ENCODE data around the gene ELSPBP1.

Gene ELSPBP1

DNA sequence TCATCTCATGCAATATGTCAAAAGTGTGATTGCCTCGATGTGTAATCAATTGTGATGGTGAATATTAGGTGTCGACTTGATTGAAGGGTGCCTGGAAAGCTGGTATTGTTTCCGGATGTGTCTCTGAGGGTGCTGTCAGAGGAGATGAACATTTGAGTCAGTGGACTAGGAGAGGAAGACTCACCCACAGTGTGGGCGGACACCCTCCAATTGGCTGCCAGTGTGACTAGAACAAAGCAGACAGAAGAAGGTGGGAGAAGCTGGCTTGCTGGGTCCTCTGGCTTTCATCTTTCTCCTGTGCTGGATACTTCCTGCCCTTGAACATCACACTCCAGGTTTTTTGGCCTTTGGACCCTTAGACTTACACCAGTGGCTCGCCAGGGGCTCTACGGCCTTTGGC, 64.9 kb downstream of the ELSPBP1 start:
- Histone ChIP-seq H3K4me3 (ENCODE audit: low read depth, low read length) (no peak overlapping the region), H3K36me3 (ENCODE audit: control insufficient read depth in 2 of 2, insufficient read depth in 1 of 2, low read length in 2 of 2) (no peaks in the 10 kb centered on the region), H3K9me3 (ENCODE audit: control insufficient read depth, insufficient read depth, low read depth, low read length) (no peaks in the 10 kb centered on the region), H3K4me1 (ENCODE audit: control insufficient read depth, insufficient read depth, low read length) (no peaks in the 10 kb centered on the region), H3K27ac (ENCODE audit: extremely low read depth, low read depth, low read length) (no peak overlapping the region)
- ChIA-PET POLR2A (no interaction called here), CTCF (no interaction called here)
- TF ChIP-seq EGR2 (tag by site-specific recombination; IDR thresholded peaks at IDR 0.05; ENCODE audit: low read depth): 0 out of 2 replicates have a peak, but pooled peaks have one; percentile 28
- TF ChIP-seq ZFHX2 (tag by site-specific recombination; conservative IDR thresholded peaks at IDR 0.05): peak; percentile 44
- no peak for TF ChIP-seq ZNF157 (tag by site-specific recombination; IDR thresholded peaks at IDR 0.05)

DNA sequence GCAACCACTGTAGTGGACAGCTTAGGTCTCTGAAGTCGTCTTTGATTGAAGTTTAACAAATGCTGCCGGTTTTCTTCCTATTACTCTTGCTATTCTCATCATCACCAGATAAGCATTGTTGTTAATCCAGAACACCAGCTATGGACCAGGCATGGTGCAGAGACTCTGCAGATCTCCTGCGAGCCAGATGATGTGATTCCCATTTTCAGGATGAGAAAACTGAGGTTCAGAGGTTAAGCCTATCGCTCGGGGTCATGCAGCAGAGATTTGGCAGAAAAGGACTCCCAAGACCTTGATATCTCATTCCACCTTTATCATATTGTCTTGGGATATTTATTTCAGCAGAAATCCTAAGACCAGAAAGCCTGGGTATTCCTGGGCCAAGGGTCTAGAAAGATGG, 65.9 kb downstream of the ELSPBP1 start:
- Histone ChIP-seq H3K9me3 (ENCODE audit: control insufficient read depth, insufficient read depth, low read depth, low read length) (no peaks in the 10 kb centered on the region), H3K36me3 (ENCODE audit: control insufficient read depth in 2 of 2, insufficient read depth in 1 of 2, low read length in 2 of 2) (no peaks in the 10 kb centered on the region), H3K4me1 (ENCODE audit: control insufficient read depth, insufficient read depth, low read length) (no peaks in the 10 kb centered on the region), H3K27ac (ENCODE audit: extremely low read depth, low read depth, low read length) (no peak overlapping the region), H3K4me3 (ENCODE audit: low read depth, low read length) (no peak overlapping the region)
- ChIA-PET CTCF (interaction anchor here (0.5 to 0.7 kb wide), 2 partner anchors 493 to 776 kb away, joined by 3 read pairs; partner anchors contain the start of gene HSD17B14), POLR2A (no interaction called here)
- TF ChIP-seq ZNF121 (tag by site-specific recombination; IDR thresholded peaks at IDR 0.05) (no peak), ZNF529 (tag by site-specific recombination; IDR thresholded peaks at IDR 0.05; ENCODE audit: insufficient replicate concordance) (no peak)
- TF ChIP-seq, protein P1, sequence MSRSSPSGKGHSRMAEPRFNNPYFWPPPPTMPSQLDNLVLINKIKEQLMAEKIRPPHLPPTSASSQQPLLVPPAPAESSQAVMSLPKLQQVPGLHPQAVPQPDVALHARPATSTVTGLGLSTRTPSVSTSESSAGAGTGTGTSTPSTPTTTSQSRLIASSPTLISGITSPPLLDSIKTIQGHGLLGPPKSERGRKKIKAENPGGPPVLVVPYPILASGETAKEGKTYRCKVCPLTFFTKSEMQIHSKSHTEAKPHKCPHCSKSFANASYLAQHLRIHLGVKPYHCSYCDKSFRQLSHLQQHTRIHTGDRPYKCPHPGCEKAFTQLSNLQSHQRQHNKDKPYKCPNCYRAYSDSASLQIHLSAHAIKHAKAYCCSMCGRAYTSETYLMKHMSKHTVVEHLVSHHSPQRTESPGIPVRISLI (tag by site-specific recombination; IDR thresholded peaks at IDR 0.05): no peak
- TF ChIP-seq, protein P2, sequence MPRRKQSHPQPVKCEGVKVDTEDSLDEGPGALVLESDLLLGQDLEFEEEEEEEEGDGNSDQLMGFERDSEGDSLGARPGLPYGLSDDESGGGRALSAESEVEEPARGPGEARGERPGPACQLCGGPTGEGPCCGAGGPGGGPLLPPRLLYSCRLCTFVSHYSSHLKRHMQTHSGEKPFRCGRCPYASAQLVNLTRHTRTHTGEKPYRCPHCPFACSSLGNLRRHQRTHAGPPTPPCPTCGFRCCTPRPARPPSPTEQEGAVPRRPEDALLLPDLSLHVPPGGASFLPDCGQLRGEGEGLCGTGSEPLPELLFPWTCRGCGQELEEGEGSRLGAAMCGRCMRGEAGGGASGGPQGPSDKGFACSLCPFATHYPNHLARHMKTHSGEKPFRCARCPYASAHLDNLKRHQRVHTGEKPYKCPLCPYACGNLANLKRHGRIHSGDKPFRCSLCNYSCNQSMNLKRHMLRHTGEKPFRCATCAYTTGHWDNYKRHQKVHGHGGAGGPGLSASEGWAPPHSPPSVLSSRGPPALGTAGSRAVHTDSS (tag by site-specific recombination; IDR thresholded peaks at IDR 0.05): no peak

DNA sequence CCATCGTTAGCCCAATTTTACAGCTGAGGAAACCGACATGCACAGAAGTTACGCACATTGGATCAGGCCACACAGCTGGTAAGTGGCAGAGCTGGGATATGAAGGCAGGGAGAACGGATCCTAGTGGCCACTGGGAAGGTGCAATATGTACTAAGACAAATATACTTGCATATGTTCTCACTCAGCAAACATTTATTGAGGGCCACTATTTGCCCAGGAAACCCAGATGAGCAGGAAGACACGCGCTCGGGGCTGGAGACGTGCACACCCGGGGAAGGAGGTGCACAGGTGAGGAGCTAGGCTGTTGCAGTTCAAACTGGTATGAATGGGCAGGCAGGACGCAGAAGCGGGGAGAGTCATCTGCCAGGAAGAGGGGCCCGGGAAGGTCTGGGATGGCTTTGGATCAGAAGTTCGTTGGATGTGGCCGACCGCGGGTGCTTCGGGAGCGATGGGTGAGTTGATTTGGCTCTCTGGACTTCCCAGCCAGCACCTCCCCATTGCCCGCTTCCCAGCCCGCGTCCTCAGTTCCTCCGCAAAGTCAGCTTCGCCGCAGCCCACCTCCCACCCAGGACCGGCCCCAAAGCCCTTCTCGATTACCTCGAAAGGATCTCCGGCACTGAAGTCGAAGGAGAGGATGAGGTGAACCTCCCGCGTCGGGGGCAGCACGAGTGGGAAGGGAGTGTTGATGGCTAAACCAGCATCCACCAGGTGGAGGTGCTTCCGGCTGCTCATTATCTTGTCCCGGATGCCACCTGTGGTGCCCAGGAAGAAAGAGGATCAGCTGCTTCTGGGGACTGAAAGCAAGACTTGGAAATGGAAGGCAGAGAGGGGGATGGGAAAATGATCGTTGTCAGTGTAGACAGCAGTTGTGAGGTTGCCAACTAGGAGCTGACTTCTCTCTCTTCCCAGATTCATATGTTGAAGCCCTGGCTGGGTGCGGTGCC, 67.2 kb downstream of the ELSPBP1 start:
- H3K9me3 ChIP-seq (ENCODE audit: control insufficient read depth, insufficient read depth, low read depth, low read length): no peaks in the 10 kb centered on the region
- no peak overlapping the region for H3K27ac ChIP-seq (ENCODE audit: extremely low read depth, low read depth, low read length)
- no peaks in the 10 kb centered on the region for H3K36me3 ChIP-seq (ENCODE audit: control insufficient read depth in 2 of 2, insufficient read depth in 1 of 2, low read length in 2 of 2)
- no peak overlapping the region for H3K4me3 ChIP-seq (ENCODE audit: low read depth, low read length)
- ChIA-PET CTCF (interaction anchor here (0.9 to 1.9 kb wide), 2 partner anchors 41 to 98 kb away, joined by 6 to 8 read pairs; no protein-coding TSS in a partner anchor), POLR2A (no interaction called here)
- H3K4me1 ChIP-seq (ENCODE audit: control insufficient read depth, insufficient read depth, low read length): no peaks in the 10 kb centered on the region
- TF ChIP-seq ZNF654 (tag by site-specific recombination; IDR thresholded peaks at IDR 0.05; ENCODE audit: low read depth) (no peak), ZNF354C (tag by site-specific recombination; IDR thresholded peaks at IDR 0.05; ENCODE audit: borderline replicate concordance, low read depth) (no peak), ZNF302 (tag by site-specific recombination; IDR thresholded peaks at IDR 0.05; ENCODE audit: low read depth) (no peak), ZNF394 (tag by site-specific recombination; IDR thresholded peaks at IDR 0.05; ENCODE audit: borderline replicate concordance) (no peak), ZNF426 (tag by site-specific recombination; IDR thresholded peaks at IDR 0.05) (no peak), ZFHX2 (tag by site-specific recombination; conservative IDR thresholded peaks at IDR 0.05) (no peak), ZNF140 (tag by site-specific recombination; IDR thresholded peaks at IDR 0.05) (no peak), ZNF266 (tag by site-specific recombination; IDR thresholded peaks at IDR 0.05; ENCODE audit: low read depth) (no peak), SETDB1 (IDR thresholded peaks at IDR 0.05; ENCODE audit: insufficient read length, low read length) (no peak), ZNF19 (tag by site-specific recombination; IDR thresholded peaks at IDR 0.05; ENCODE audit: low read depth) (no peak), ZBTB1 (tag by site-specific recombination; IDR thresholded peaks at IDR 0.05) (no peak)
- TF ChIP-seq, protein P3, sequence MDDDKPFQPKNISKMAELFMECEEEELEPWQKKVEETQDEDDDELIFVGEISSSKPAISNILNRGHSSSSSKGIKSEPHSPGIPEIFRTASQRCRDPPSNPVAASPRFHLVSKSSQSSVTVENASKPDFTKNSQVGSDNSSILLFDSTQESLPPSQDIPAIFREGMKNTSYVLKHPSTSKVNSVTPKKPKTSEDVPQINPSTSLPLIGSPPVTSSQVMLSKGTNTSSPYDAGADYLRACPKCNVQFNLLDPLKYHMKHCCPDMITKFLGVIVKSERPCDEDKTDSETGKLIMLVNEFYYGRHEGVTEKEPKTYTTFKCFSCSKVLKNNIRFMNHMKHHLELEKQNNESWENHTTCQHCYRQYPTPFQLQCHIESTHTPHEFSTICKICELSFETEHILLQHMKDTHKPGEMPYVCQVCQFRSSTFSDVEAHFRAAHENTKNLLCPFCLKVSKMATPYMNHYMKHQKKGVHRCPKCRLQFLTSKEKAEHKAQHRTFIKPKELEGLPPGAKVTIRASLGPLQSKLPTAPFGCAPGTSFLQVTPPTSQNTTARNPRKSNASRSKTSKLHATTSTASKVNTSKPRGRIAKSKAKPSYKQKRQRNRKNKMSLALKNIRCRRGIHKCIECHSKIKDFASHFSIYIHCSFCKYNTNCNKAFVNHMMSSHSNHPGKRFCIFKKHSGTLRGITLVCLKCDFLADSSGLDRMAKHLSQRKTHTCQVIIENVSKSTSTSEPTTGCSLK (tag by site-specific recombination; IDR thresholded peaks at IDR 0.05): no peak
- TF ChIP-seq, protein P4, sequence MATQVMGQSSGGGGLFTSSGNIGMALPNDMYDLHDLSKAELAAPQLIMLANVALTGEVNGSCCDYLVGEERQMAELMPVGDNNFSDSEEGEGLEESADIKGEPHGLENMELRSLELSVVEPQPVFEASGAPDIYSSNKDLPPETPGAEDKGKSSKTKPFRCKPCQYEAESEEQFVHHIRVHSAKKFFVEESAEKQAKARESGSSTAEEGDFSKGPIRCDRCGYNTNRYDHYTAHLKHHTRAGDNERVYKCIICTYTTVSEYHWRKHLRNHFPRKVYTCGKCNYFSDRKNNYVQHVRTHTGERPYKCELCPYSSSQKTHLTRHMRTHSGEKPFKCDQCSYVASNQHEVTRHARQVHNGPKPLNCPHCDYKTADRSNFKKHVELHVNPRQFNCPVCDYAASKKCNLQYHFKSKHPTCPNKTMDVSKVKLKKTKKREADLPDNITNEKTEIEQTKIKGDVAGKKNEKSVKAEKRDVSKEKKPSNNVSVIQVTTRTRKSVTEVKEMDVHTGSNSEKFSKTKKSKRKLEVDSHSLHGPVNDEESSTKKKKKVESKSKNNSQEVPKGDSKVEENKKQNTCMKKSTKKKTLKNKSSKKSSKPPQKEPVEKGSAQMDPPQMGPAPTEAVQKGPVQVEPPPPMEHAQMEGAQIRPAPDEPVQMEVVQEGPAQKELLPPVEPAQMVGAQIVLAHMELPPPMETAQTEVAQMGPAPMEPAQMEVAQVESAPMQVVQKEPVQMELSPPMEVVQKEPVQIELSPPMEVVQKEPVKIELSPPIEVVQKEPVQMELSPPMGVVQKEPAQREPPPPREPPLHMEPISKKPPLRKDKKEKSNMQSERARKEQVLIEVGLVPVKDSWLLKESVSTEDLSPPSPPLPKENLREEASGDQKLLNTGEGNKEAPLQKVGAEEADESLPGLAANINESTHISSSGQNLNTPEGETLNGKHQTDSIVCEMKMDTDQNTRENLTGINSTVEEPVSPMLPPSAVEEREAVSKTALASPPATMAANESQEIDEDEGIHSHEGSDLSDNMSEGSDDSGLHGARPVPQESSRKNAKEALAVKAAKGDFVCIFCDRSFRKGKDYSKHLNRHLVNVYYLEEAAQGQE (tag by site-specific recombination; IDR thresholded peaks at IDR 0.05): no peak
- TF ChIP-seq, protein P2 (tag by site-specific recombination; IDR thresholded peaks at IDR 0.05): no peak
